ENCODE measurements around the gene KIAA1210.

KIAA1210 gene

GRCh38 chrX:119093991-119094735, 33.4 kb downstream of the KIAA1210 start:
- no peak overlapping the region; the same call in 1 of the 2 replicates for H3K27ac ChIP-seq
- TF ChIP-seq CTCF (conservative IDR thresholded peaks at IDR 0.05) (no peak), ZFX (IDR thresholded peaks at IDR 0.05) (no peak)

GRCh38 chrX:119090627-119091026, 37.0 kb downstream of the KIAA1210 start:
- TF ChIP-seq CTCF (conservative IDR thresholded peaks at IDR 0.05) = no peak
- TF ChIP-seq ZFX (IDR thresholded peaks at IDR 0.05) = no peak
- no peak overlapping the region for H3K27ac ChIP-seq

GRCh38 chrX:119089619-119090018, 38.0 kb downstream of the KIAA1210 start:
- TF ChIP-seq CTCF (conservative IDR thresholded peaks at IDR 0.05) = no peak
- TF ChIP-seq ZFX (IDR thresholded peaks at IDR 0.05) = no peak
- H3K27ac ChIP-seq = no peak overlapping the region

- TF ChIP-seq ZFX (IDR thresholded peaks at IDR 0.05) (no peak), CTCF (conservative IDR thresholded peaks at IDR 0.05) (no peak)
- no peak overlapping the region for H3K27ac ChIP-seq
Measured at GRCh38 chrX:119087121-119087520, 40.5 kb downstream of the KIAA1210 start.

- no peak for TF ChIP-seq CTCF (conservative IDR thresholded peaks at IDR 0.05)
- TF ChIP-seq ZFX (IDR thresholded peaks at IDR 0.05) = no peak
- H3K27ac ChIP-seq = no peak overlapping the region
Measured at GRCh38 chrX:119084766-119085165, 42.8 kb downstream of the KIAA1210 start.

- H3K27ac ChIP-seq = no peak overlapping the region
- TF ChIP-seq ZFX (IDR thresholded peaks at IDR 0.05) (no peak), CTCF (conservative IDR thresholded peaks at IDR 0.05) (no peak)
Measured at GRCh38 chrX:119082278-119082677, 45.3 kb downstream of the KIAA1210 start.

- TF ChIP-seq CTCF (conservative IDR thresholded peaks at IDR 0.05) = no peak
- TF ChIP-seq ZFX (IDR thresholded peaks at IDR 0.05) = no peak
- no peak overlapping the region for H3K27ac ChIP-seq
Measured at GRCh38 chrX:119075270-119076025, 52.2 kb downstream of the KIAA1210 start.

All from C4-2B (cell line).